ENCODE measurements around the gene CLRN3.

The CLRN3 gene

GRCh38 chr10:127918572-127918971 is 25.8 kb upstream of the CLRN3 start:
- DNase-seq, result no peak

GRCh38 chr10:127916826-127917225 is 24.1 kb upstream of the CLRN3 start:
- DNase-seq, result no peak

- no peak for DNase-seq
Measured at GRCh38 chr10:127915324-127915723, 22.6 kb upstream of the CLRN3 start.

GRCh38 chr10:127913368-127913759 is 20.6 kb upstream of the CLRN3 start:
- no peak for DNase-seq

- DNase-seq, result no peak
Measured at GRCh38 chr10:127912607-127913367, 20.0 kb upstream of the CLRN3 start.

- no peak for DNase-seq
Measured at GRCh38 chr10:127911867-127912257, 19.1 kb upstream of the CLRN3 start.

- no peak for DNase-seq
Measured at GRCh38 chr10:127911218-127911866, 18.6 kb upstream of the CLRN3 start.

GRCh38 chr10:127910464-127910770 is 17.7 kb upstream of the CLRN3 start:
- DNase-seq, result no peak

- no peak for DNase-seq
Measured at GRCh38 chr10:127909716-127910463, 17.1 kb upstream of the CLRN3 start.

- no peak for DNase-seq
Measured at GRCh38 chr10:127908959-127909267, 16.2 kb upstream of the CLRN3 start.

GRCh38 chr10:127908106-127908958 is 15.6 kb upstream of the CLRN3 start:
- DNase-seq, result no peak

GRCh38 chr10:127907411-127908105 is 14.8 kb upstream of the CLRN3 start:
- DNase-seq, result no peak

- DNase-seq, result no peak
Measured at GRCh38 chr10:127906548-127907377, 14.0 kb upstream of the CLRN3 start, which contains the start of gene PTPRE. TSS of gene PTPRE (plus strand) at chr10:127907103. CDS start at chr10:128040882, 133,779 bp downstream.

- DNase-seq, result no peak
Measured at GRCh38 chr10:127905848-127906261, 13.1 kb upstream of the CLRN3 start.

- DNase-seq, result no peak
Measured at GRCh38 chr10:127905001-127905847, 12.5 kb upstream of the CLRN3 start.

- no peak for DNase-seq
Measured at GRCh38 chr10:127904311-127905000, 11.7 kb upstream of the CLRN3 start.

- DNase-seq, result no peak
Measured at GRCh38 chr10:127903789-127904188, 11.0 kb upstream of the CLRN3 start.

GRCh38 chr10:127899766-127900387 is 7.1 kb upstream of the CLRN3 start:
- no peak for DNase-seq

GRCh38 chr10:127897177-127897576 is 4.4 kb upstream of the CLRN3 start:
- DNase-seq, result no peak

- no peak for DNase-seq
Measured at GRCh38 chr10:127896590-127896989, 3.8 kb upstream of the CLRN3 start.

All from amniotic stem cell (primary cell).